A204.1 (cell line): ENCODE measurements around the gene RDH16.
"Not testable (repeated sequence)": the region's sequence is repeated elsewhere in the genome, so short reads cannot be mapped to it uniquely, and the experiment has no call there.

Source experiments
- FAIRE-seq: peaks from 2 replicates; lab custom pipeline; 2012; peaks lifted over from hg19 to GRCh38; lab: Jason Lieb, UNC

Gene RDH16

GRCh38 chr12:56988207-56988739 is 30.9 kb upstream of the RDH16 start:
- no peak for FAIRE-seq

- FAIRE-seq, result no peak
Observed at GRCh38 chr12:56987551-56988053, 30.2 kb upstream of the RDH16 start.

- no peak for FAIRE-seq
Observed at GRCh38 chr12:56987011-56987410, 29.6 kb upstream of the RDH16 start.

GRCh38 chr12:56985714-56986113 is 28.3 kb upstream of the RDH16 start:
- FAIRE-seq, result not testable (repeated sequence)

- no peak for FAIRE-seq
Observed at GRCh38 chr12:56983386-56983785, 26.0 kb upstream of the RDH16 start.

- not testable (repeated sequence) for FAIRE-seq
Observed at GRCh38 chr12:56982578-56983236, 25.3 kb upstream of the RDH16 start.

- FAIRE-seq, result no peak
Observed at GRCh38 chr12:56980941-56981530, 23.6 kb upstream of the RDH16 start.

GRCh38 chr12:56980268-56980667 is 22.9 kb upstream of the RDH16 start:
- no peak for FAIRE-seq

- FAIRE-seq, result no peak
Observed at GRCh38 chr12:56979628-56980027, 22.2 kb upstream of the RDH16 start.

- FAIRE-seq, result no peak
Observed at GRCh38 chr12:56978397-56979138, 21.2 kb upstream of the RDH16 start.

GRCh38 chr12:56977361-56977760 is 20.0 kb upstream of the RDH16 start:
- FAIRE-seq, result not testable (repeated sequence)

GRCh38 chr12:56974224-56974623 is 16.8 kb upstream of the RDH16 start:
- not testable (repeated sequence) for FAIRE-seq

GRCh38 chr12:56968910-56969309 is 11.5 kb upstream of the RDH16 start:
- not testable (repeated sequence) for FAIRE-seq

- FAIRE-seq, result not testable (repeated sequence)
Observed at GRCh38 chr12:56965997-56966642, 8.7 kb upstream of the RDH16 start.

- not testable (repeated sequence) for FAIRE-seq
Observed at GRCh38 chr12:56965124-56965523, 7.7 kb upstream of the RDH16 start.

GRCh38 chr12:56963557-56963956 is 6.1 kb upstream of the RDH16 start:
- not testable (repeated sequence) for FAIRE-seq

GRCh38 chr12:56962247-56962646 is 4.8 kb upstream of the RDH16 start:
- not testable (repeated sequence) for FAIRE-seq

GRCh38 chr12:56958422-56958821 is 1.0 kb upstream of the RDH16 start:
- FAIRE-seq, result no peak

- no peak for FAIRE-seq
Observed at GRCh38 chr12:56955631-56956256, 1.7 kb downstream of the RDH16 start.

GRCh38 chr12:56954958-56955355 is 2.5 kb downstream of the RDH16 start:
- no peak for FAIRE-seq

- no peak for FAIRE-seq
Observed at GRCh38 chr12:56954057-56954957, 3.1 kb downstream of the RDH16 start.
